Astrocyte (in vitro differentiated cells and primary cell): Measurements from ENCODE around the gene LYZL4.

Source experiments
- CTCF ChIP-seq: IDR thresholded peaks from 2 replicates; pipeline ENCODE4 v1.5.1; 2011; ENCODE audit warnings: low read depth, mild to moderate bottlenecking, inconsistent platforms, low read length, moderate library complexity; ENCODE audit not compliant: insufficient read depth
- EZH2 ChIP-seq: IDR thresholded peaks from 2 replicates; pipeline ENCODE4 v1.6.1; 2012; ENCODE audit warnings: mild to moderate bottlenecking, low read length, inconsistent platforms; ENCODE audit not compliant: insufficient read depth

GRCh38 chr3:42421818-42422796 is 11.7 kb upstream of the LYZL4 start:
- TF ChIP-seq CTCF, result no peak
- no peak for TF ChIP-seq EZH2
